Renal pelvis (tissue), 4 donors: Measurements from ENCODE around the gene PPP1R1C. TPM values are rescaled to one million over a fixed set of nuclear protein-coding genes. Genes with fewer than 3 reads are reported as not detected.
"Not testable (repeated sequence)": the region's sequence is repeated elsewhere in the genome, so short reads cannot be mapped to it uniquely, and the experiment has no call there.

Experiments
- DNase-seq: peaks from one replicate; pipeline ENCODE4 v3.0.0-alpha.2; 2013
- polyA plus RNA-seq, 3 donors: library from polyadenylated mRNA; unstranded; fragments of 120-200 nt; gene quantifications; one replicate each; pipeline ENCODE4 v1.2.1, GENCODE V29; 2013; ENCODE audit not compliant: insufficient read length in 3 of 3

PPP1R1C gene
- polyA plus RNA-seq, 3 donors: 2.1 to 3.5 (median 2.6) TPM

DNA sequence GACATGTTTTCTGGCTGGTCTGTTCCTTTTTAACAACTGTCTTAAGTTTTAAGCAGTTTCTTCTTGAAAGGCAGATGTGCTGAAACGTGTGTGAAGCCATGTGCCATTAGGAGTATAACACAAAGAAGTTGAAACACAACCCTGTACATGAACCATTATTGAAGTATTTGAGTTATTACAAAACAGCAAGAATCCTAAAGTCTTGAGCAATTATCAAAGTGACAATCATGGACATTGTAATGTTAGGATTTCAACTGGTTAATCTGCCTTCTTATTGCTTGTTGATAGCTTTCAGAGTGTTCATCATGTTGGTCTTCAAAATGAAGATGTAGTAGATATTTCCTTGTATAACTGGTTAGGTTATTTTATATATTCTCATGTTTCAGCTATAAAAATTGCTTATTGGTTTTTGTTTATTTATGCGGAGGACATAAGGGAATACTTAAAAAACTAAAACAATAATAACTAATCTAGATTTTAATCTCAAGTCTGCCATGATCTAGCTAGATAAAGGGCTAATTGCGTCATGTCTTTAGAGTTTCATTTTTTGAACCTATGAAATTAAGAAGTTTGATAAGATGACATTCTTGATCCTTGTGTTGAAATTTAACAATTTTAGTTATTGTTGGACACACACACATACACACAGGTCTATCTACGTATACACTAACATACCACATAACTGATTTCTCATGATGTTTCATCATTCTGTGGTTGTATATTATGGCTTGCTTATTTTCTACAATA, 21.1 kb downstream of the PPP1R1C start:
- no peak for DNase-seq

DNA sequence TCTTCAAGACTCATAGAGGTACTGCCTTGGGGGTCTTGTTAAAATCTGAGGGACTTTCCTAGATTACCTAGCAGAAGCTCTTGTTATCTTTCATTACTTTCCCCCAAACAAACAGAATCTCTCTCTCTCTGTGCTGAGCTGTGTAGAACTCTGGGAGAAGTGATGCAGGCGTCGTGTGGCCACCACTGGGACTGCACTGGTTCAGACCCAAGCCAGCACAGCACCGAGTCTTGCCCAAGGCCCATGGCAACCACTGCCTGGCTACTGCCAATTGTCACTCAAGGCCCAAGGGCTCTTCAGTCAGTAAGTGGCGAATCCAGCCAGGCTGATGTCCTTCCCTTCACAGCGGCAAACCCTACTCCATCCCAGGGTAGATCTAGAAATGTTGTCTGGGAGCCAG, 28.6 kb downstream of the PPP1R1C start:
- no peak for DNase-seq

- DNase-seq: no peak
Measured at GRCh38 chr2:182015334-182016109, 29.9 kb downstream of the PPP1R1C start.

- no peak for DNase-seq
Measured at GRCh38 chr2:182018218-182018617, 32.6 kb downstream of the PPP1R1C start.

DNA sequence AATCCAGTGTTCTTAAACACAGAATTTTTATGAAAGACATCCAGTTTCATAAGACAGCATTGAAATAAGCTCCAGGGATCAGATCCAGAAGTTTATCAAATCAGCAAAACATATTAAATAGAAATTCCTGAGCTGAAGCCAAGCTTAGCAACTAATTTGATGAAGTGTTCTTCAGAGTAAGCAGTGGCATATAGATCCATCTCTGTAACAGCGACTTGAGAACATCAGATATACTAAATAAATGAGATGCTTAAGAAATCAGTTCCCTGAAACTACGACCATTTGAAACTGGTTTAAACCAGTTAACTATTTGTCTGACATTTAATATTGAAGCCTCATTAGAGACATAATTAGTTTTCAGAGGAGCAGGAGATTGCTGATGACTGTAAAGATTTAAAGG, 34.1 kb downstream of the PPP1R1C start:
- DNase-seq: no peak

GRCh38 chr2:182020286-182021070, 34.8 kb downstream of the PPP1R1C start:
- DNase-seq: no peak

- no peak for DNase-seq
Measured at GRCh38 chr2:182023235-182023634, 37.6 kb downstream of the PPP1R1C start.

- not testable (repeated sequence) for DNase-seq
Measured at GRCh38 chr2:182030875-182031274, 45.2 kb downstream of the PPP1R1C start.

DNA sequence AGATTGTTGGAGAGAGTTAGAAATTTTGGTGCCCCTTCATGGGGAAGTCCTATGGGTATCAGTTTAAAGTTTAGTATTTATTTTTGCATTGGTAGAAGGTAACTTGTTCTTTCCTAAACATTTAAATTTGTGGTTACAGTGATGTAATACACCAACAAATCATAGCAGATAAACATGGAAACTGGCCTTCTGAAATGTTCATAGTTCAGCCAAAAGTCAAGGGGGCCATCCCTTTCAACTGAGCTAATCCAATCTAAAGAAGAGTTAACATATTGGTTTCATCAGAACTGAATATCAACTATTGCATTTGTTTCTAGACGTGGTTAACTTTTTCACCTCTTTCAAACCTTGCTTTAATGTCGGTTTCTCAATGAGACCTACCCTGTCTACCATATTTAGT, 46.3 kb downstream of the PPP1R1C start:
- DNase-seq: no peak

DNA sequence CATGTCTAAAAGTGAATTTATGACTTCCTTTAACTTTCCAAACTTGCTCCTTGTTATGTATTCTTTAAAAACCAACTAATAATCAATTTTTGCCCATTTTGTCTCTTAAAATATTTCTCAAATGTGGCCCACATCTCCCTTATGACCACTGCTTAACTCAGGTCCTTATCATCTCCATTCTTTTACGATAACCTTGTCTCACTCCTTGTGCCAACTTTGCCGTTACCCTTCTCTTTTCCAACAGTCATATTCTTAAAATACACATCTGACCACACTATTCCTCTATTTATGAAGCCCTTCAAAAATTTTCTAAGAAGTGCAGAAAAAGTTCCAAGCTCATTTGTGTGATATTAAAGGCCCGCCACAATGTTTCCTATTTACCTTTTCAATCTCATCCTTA, 47.8 kb downstream of the PPP1R1C start:
- no peak for DNase-seq

- DNase-seq: no peak
Measured at GRCh38 chr2:182038576-182038975, 52.9 kb downstream of the PPP1R1C start.

GRCh38 chr2:182043021-182043420, 57.4 kb downstream of the PPP1R1C start:
- no peak for DNase-seq

DNA sequence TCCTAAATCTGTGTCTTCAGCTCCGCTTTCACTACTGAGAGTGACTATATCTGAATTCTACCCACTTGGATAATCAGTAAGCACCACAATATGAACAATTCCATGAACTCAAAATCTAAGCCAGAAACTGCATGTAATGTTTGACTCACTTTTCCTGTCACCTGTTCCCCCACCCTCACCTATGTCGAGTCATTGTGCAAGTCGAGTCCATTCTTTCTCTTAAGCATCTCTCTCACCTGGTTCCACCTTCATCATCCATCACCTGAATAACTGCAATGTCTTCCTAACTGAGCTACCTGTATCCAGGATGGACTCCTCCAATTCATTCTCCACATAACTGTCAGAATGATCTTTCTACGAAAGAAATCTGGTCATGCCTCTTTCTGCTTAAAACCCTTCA, 58.2 kb downstream of the PPP1R1C start:
- no peak for DNase-seq

GRCh38 chr2:182047544-182047943, 61.9 kb downstream of the PPP1R1C start:
- no peak for DNase-seq

DNA sequence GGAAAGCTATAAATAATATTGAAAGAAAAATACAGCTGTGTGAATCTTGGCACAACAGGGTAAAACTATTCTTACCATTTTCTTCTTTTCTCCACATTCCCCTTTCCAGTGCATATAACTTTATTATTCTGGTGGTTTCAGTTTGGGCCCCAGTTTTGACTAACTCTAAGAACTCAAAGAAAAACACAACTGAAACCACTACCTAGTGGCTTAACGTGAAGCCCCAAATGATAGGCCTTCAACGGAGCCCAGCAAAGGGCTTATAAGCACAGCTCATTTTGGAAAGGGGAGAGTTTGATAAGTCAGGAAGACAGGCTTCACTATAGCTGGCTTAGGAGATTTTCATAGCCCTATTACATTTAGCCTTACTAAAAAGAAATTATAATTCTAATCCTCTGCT, 62.4 kb downstream of the PPP1R1C start:
- no peak for DNase-seq

DNA sequence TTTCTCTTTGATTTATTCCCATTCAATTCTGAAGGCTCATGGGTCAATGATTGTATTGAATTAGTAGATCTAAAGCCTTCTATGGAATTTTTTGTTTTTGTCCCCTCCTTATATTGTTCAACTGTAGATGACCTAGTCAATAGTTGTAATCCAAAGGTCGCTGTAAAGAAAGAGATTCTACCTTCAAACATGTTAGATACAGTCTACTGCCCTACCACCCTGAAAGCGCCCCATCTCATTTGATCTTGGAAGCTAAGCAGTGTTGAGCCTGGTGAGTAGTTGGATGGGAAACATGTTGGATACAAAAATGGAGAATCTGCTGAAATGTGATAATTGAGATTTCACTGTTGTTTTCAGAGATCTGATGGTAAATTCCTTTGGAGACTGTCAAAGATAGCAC, 63.0 kb downstream of the PPP1R1C start:
- no peak for DNase-seq

GRCh38 chr2:182049372-182050148, 63.9 kb downstream of the PPP1R1C start:
- DNase-seq: no peak

DNA sequence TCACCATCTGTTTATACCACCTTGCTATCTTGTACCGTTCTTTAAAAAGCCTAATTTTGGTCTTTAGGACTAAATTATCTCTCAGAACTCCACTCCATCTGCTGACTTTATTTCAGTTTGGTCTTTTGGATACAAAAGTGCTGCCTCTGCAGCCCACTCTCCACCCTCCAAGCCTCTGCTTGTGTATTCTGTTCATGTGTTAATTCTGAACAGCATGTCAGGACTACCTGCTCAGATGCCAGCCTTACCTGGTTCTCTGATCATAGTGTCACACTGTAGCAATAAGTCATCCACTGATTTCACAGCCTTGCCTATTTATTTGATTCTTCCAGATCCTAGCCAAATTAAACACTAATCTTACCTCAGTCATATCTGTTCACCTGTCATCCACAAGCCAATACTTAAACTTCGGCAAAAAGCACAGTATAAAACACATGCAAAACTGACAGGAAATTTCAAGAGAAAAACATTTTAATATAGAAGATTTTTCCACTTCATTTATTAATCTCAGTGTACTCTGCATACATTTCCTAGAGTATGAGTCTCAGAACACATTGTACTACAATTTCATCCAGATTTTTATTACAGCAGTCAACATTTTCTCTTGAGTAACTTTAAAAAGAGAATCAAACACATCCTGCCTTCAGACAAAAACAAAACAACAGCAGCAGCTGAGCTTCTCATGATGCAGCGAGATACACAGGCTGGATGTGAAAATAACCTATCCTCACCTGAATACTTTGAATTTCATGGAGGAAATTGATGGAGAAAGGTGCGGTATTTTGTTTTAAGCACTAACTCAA, 64.9 kb downstream of the PPP1R1C start:
- DNase-seq: no peak

GRCh38 chr2:182055993-182056392, 70.3 kb downstream of the PPP1R1C start:
- no peak for DNase-seq

DNA sequence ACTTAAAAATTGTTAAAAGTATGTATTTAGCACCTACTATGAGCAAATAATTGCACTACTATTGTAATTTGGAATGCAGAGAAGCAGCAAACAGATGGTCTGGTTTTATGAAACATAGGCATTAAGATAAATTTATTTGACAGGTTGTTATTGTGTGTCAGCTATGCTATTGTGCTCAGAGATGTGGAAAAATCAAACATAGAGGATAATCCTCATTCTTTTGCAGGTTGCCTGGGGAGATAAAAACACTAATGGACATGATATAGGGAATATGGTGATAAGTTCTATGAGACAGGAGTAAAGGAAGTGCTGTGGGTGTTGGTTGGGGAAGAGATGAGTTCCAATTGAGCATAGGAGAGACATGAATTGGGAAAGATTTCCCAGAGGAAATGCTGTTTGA, 71.3 kb downstream of the PPP1R1C start:
- DNase-seq: no peak

GRCh38 chr2:182058056-182058455, 72.4 kb downstream of the PPP1R1C start:
- no peak for DNase-seq
